Measurements from ENCODE around the gene PTPN9. TPM values are rescaled to one million over a fixed set of nuclear protein-coding genes. Genes with fewer than 3 reads are reported as not detected.
"Not testable (repeated sequence)": the region's sequence is repeated elsewhere in the genome, so short reads cannot be mapped to it uniquely, and the experiment has no call there.

PTPN9 gene
- total RNA-seq, 5 donors from 2014 or later (not counting 1 experiment from before 2014, with no cell fraction given) = 12.7 to 19.6 (median 16.3) TPM

- Mint-ChIP-seq H3K4me3 (no peak overlapping the region), H3K4me1 (no peaks in the 10 kb centered on the region), H3K36me3 (peaks cover 34% of the 10 kb centered on the region), H3K9me3 (no peaks in the 10 kb centered on the region), H3K27me3 (no peaks in the 10 kb centered on the region), H3K27ac (no peak overlapping the region)
- CTCF ChIA-PET = interaction anchor here in 1 of 2 donors (0.6 to 0.7 kb wide), 2 partner anchors 30 to 1382 kb away, joined by 3 to 10 read pairs; no protein-coding TSS in a partner anchor
- Histone ChIP-seq H3K27ac (ENCODE audit: low read length) (no peak overlapping the region), H3K36me3 (ENCODE audit: control insufficient read depth in 2 of 2, extremely low read depth in 1 of 2, insufficient read depth in 1 of 2, low read length in 1 of 2) (peaks cover 0 to 18% of the 10 kb centered on the region in 2 donors), H3K4me3 (ENCODE audit: control insufficient read depth in 1 of 2, extremely low read depth in 1 of 2, low read length in 1 of 2) (no peak overlapping the region), H3K4me1 (ENCODE audit: control insufficient read depth in 1 of 2, extremely low read depth in 1 of 2, insufficient read depth in 2 of 2, low read length in 2 of 2) (no peaks in the 10 kb centered on the region), H3K27me3 (replicated peaks in 1 of 2; ENCODE audit: control insufficient read depth in 2 of 2, extremely low read depth in 1 of 2, insufficient read depth in 2 of 2, low read length in 1 of 2) (no peaks in the 10 kb centered on the region), H3K9me3 (no peaks in the 10 kb centered on the region)
- POLR2A ChIA-PET = no interaction called here
- no peak for ATAC-seq (replicated peaks in 1 of 4)
- DNase-seq = no peak
- WGBS (ENCODE audit: insufficient coverage) = no CpG with 5 or more reads among the region's 8 CpGs
These were observed 76.8 kb downstream of the PTPN9 start for GRCh38 chr15:75502360-75502759.

- Mint-ChIP-seq H3K27ac (no peak overlapping the region), H3K4me3 (no peak overlapping the region)
- POLR2A ChIA-PET = interaction anchor here in 1 of 2 donors (0.7 kb wide), 1 partner anchor 142 kb away, joined by 3 read pairs; no protein-coding TSS in a partner anchor
These were observed 85.4 kb downstream of the PTPN9 start for GRCh38 chr15:75493732-75494131.

GRCh38 chr15:75483961-75484360 lies 95.2 kb downstream of the PTPN9 start:
- Histone ChIP-seq H3K4me1 (ENCODE audit: control insufficient read depth in 1 of 2, extremely low read depth in 1 of 2, insufficient read depth in 2 of 2, low read length in 2 of 2) (no peaks in the 10 kb centered on the region), H3K4me3 (ENCODE audit: control insufficient read depth in 1 of 2, extremely low read depth in 1 of 2, low read length in 1 of 2) (no peak overlapping the region), H3K27me3 (replicated peaks in 1 of 2; ENCODE audit: control insufficient read depth in 2 of 2, extremely low read depth in 1 of 2, insufficient read depth in 2 of 2, low read length in 1 of 2) (no peaks in the 10 kb centered on the region), H3K9me3 (no peaks in the 10 kb centered on the region), H3K36me3 (ENCODE audit: control insufficient read depth in 2 of 2, extremely low read depth in 1 of 2, insufficient read depth in 1 of 2, low read length in 1 of 2) (peaks cover 0 to 22% of the 10 kb centered on the region in 2 donors), H3K27ac (ENCODE audit: low read length) (no peak overlapping the region)
- ChIA-PET CTCF (no interaction called here), POLR2A (interaction anchor here in 1 of 2 donors (0.7 kb wide), 1 partner anchor 1211 kb away, joined by 3 read pairs; no protein-coding TSS in a partner anchor)
- H3K27ac Mint-ChIP-seq = no peak overlapping the region
- no peak overlapping the region for H3K4me3 Mint-ChIP-seq
- ATAC-seq (replicated peaks in 1 of 4) (no peak), DNase-seq (no peak)
- no peaks in the 10 kb centered on the region for H3K9me3 Mint-ChIP-seq
- no CpG with 5 or more reads among the region's 1 CpG for WGBS (ENCODE audit: insufficient coverage)
- peaks cover 0 to 2% (median 0%) of the 10 kb centered on the region in 3 donors for H3K4me1 Mint-ChIP-seq
- peaks cover 27% of the 10 kb centered on the region for H3K36me3 Mint-ChIP-seq
- no peaks in the 10 kb centered on the region for H3K27me3 Mint-ChIP-seq

More at GRCh38 chr15:75493732-75494131, 85.4 kb downstream of the PTPN9 start:
- ATAC-seq (replicated peaks in 1 of 4) (no peak), DNase-seq (no peak)
- no peaks in the 10 kb centered on the region for H3K27me3 Mint-ChIP-seq
- H3K27ac ChIP-seq (ENCODE audit: low read length) = no peak overlapping the region
- H3K4me3 ChIP-seq (ENCODE audit: control insufficient read depth in 1 of 2, extremely low read depth in 1 of 2, low read length in 1 of 2) = no peak overlapping the region
- no peaks in the 10 kb centered on the region for H3K9me3 Mint-ChIP-seq
- no peaks in the 10 kb centered on the region for H3K4me1 ChIP-seq (ENCODE audit: control insufficient read depth in 1 of 2, extremely low read depth in 1 of 2, insufficient read depth in 2 of 2, low read length in 2 of 2)
- no CpG with 5 or more reads among the region's 4 CpGs for WGBS (ENCODE audit: insufficient coverage)
- H3K36me3 Mint-ChIP-seq = peaks cover 27% of the 10 kb centered on the region
- peaks cover 0 to 14% of the 10 kb centered on the region in 2 donors for H3K36me3 ChIP-seq (ENCODE audit: control insufficient read depth in 2 of 2, extremely low read depth in 1 of 2, insufficient read depth in 1 of 2, low read length in 1 of 2)
- H3K9me3 ChIP-seq = no peaks in the 10 kb centered on the region
- no peaks in the 10 kb centered on the region for H3K27me3 ChIP-seq (replicated peaks in 1 of 2; ENCODE audit: control insufficient read depth in 2 of 2, extremely low read depth in 1 of 2, insufficient read depth in 2 of 2, low read length in 1 of 2)
- H3K4me1 Mint-ChIP-seq = no peaks in the 10 kb centered on the region
- CTCF ChIA-PET = no interaction called here

GRCh38 chr15:75483556-75483955 lies 95.6 kb downstream of the PTPN9 start:
- POLR2A ChIA-PET = interaction anchor here in 1 of 2 donors (0.7 kb wide), 1 partner anchor 1212 kb away, joined by 3 read pairs; no protein-coding TSS in a partner anchor
- WGBS (ENCODE audit: insufficient coverage) = 83% methylated on average over 3 of the region's 5 CpGs
- ATAC-seq (replicated peaks in 1 of 4); H3K27me3 Mint-ChIP-seq; H3K4me3 ChIP-seq (ENCODE audit: control insufficient read depth in 1 of 2, extremely low read depth in 1 of 2, low read length in 1 of 2); H3K9me3 Mint-ChIP-seq; H3K4me1 Mint-ChIP-seq; H3K4me1 ChIP-seq (ENCODE audit: control insufficient read depth in 1 of 2, extremely low read depth in 1 of 2, insufficient read depth in 2 of 2, low read length in 2 of 2); DNase-seq; CTCF ChIA-PET; H3K9me3 ChIP-seq; H3K27ac ChIP-seq (ENCODE audit: low read length); H3K4me3 Mint-ChIP-seq; H3K27me3 ChIP-seq (replicated peaks in 1 of 2; ENCODE audit: control insufficient read depth in 2 of 2, extremely low read depth in 1 of 2, insufficient read depth in 2 of 2, low read length in 1 of 2): not testable (repeated sequence)
- H3K36me3 ChIP-seq (ENCODE audit: control insufficient read depth in 2 of 2, extremely low read depth in 1 of 2, insufficient read depth in 1 of 2, low read length in 1 of 2) = peaks cover 0 to 22% of the 10 kb centered on the region in 2 donors
- Mint-ChIP-seq H3K36me3 (peaks cover 30% of the 10 kb centered on the region), H3K27ac (peak overlapping the region in 1 of 2 donors; percentile 39)

- Mint-ChIP-seq H3K9me3 (no peaks in the 10 kb centered on the region), H3K4me1 (peaks cover 0 to 2% (median 0%) of the 10 kb centered on the region in 3 donors), H3K27me3 (no peaks in the 10 kb centered on the region), H3K36me3 (peaks cover 33% of the 10 kb centered on the region), H3K4me3 (no peak overlapping the region), H3K27ac (peak overlapping the region in 1 of 2 donors; percentile 39)
- Histone ChIP-seq H3K36me3 (ENCODE audit: control insufficient read depth in 2 of 2, extremely low read depth in 1 of 2, insufficient read depth in 1 of 2, low read length in 1 of 2) (peaks cover 0 to 26% of the 10 kb centered on the region in 2 donors), H3K9me3 (no peaks in the 10 kb centered on the region), H3K4me1 (ENCODE audit: control insufficient read depth in 1 of 2, extremely low read depth in 1 of 2, insufficient read depth in 2 of 2, low read length in 2 of 2) (no peaks in the 10 kb centered on the region), H3K4me3 (ENCODE audit: control insufficient read depth in 1 of 2, extremely low read depth in 1 of 2, low read length in 1 of 2) (no peak overlapping the region), H3K27me3 (replicated peaks in 1 of 2; ENCODE audit: control insufficient read depth in 2 of 2, extremely low read depth in 1 of 2, insufficient read depth in 2 of 2, low read length in 1 of 2) (no peaks in the 10 kb centered on the region), H3K27ac (ENCODE audit: low read length) (no peak overlapping the region)
- ChIA-PET POLR2A (interaction anchor here in 1 of 2 donors (0.7 kb wide), 1 partner anchor 1212 kb away, joined by 3 read pairs; no protein-coding TSS in a partner anchor), CTCF (no interaction called here)
- ATAC-seq (replicated peaks in 1 of 4) (no peak), DNase-seq (no peak)
- no CpG with 5 or more reads among the region's 1 CpG for WGBS (ENCODE audit: insufficient coverage)
These were observed 96.0 kb downstream of the PTPN9 start for GRCh38 chr15:75483106-75483505.

GRCh38 chr15:75480463-75480862 lies 98.7 kb downstream of the PTPN9 start:
- H3K4me3 Mint-ChIP-seq; DNase-seq; H3K4me1 ChIP-seq (ENCODE audit: control insufficient read depth in 1 of 2, extremely low read depth in 1 of 2, insufficient read depth in 2 of 2, low read length in 2 of 2); H3K27me3 ChIP-seq (replicated peaks in 1 of 2; ENCODE audit: control insufficient read depth in 2 of 2, extremely low read depth in 1 of 2, insufficient read depth in 2 of 2, low read length in 1 of 2); H3K4me1 Mint-ChIP-seq; POLR2A ChIA-PET; H3K27me3 Mint-ChIP-seq; H3K27ac ChIP-seq (ENCODE audit: low read length); H3K4me3 ChIP-seq (ENCODE audit: control insufficient read depth in 1 of 2, extremely low read depth in 1 of 2, low read length in 1 of 2); ATAC-seq (replicated peaks in 1 of 4); CTCF ChIA-PET; H3K9me3 ChIP-seq; H3K27ac Mint-ChIP-seq; H3K9me3 Mint-ChIP-seq: not testable (repeated sequence)
- 98% methylated on average over 21 of the region's 54 CpGs for WGBS (ENCODE audit: insufficient coverage)
- H3K36me3 Mint-ChIP-seq = peaks cover 35% of the 10 kb centered on the region
- H3K36me3 ChIP-seq (ENCODE audit: control insufficient read depth in 2 of 2, extremely low read depth in 1 of 2, insufficient read depth in 1 of 2, low read length in 1 of 2) = peaks cover 0 to 21% of the 10 kb centered on the region in 2 donors
